Measurements from ENCODE around the gene UNC119.

Gene UNC119

DNA sequence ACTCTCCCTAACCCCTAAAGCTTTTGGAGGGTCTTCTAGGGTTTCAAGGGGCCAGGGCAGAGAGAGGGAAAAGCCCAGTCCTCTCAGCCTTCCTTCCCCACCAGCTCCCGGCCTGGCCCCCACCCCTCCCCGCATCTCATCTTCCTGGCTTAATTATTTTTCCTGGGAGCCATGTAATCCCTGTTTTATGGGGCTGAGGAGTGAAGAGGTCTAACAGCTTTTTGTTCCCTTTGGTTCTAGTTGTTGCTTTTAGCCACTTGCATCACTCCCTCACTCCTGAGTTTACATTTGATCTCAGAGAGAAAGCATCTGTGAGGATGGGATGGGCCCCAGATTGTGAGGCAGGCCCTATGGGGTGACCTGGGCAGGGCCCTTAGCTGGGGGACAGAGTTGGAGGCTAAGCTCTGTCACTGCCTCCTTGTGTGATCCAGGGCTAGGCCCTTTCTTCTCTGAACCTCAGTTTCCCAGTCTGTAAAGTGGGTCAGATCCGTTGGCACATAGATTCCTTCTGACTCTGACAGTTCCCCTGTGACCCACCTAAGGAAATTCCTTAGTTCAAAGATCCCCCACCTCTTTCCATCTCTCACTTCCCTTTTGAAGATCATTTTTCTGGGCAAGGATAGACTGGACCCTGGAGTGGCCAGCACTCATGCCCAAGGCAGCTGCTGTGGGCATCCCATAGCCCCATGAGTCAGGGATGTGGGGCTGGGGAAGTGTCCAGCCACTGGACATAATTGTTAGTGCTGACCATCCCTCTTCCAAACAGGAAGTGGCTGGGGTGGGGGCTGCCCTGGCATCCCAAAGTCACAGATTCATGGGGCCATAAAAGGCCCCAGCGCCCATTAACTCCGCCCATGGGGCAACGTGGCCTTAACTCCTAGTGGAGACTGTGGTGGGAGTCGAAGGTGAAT is 20.1 kb downstream of the UNC119 start:
- POLR2A ChIA-PET (ENCODE audit: low non-redundant PET), result no interaction called here
- DNase-seq (ENCODE audit: low spot score), result no peak
- CTCF ChIA-PET, result no interaction called here
- H3K27ac ChIP-seq, result peak overlapping the region; percentile 68
- TF ChIP-seq, protein P1, sequence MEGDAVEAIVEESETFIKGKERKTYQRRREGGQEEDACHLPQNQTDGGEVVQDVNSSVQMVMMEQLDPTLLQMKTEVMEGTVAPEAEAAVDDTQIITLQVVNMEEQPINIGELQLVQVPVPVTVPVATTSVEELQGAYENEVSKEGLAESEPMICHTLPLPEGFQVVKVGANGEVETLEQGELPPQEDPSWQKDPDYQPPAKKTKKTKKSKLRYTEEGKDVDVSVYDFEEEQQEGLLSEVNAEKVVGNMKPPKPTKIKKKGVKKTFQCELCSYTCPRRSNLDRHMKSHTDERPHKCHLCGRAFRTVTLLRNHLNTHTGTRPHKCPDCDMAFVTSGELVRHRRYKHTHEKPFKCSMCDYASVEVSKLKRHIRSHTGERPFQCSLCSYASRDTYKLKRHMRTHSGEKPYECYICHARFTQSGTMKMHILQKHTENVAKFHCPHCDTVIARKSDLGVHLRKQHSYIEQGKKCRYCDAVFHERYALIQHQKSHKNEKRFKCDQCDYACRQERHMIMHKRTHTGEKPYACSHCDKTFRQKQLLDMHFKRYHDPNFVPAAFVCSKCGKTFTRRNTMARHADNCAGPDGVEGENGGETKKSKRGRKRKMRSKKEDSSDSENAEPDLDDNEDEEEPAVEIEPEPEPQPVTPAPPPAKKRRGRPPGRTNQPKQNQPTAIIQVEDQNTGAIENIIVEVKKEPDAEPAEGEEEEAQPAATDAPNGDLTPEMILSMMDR (conservative IDR thresholded peaks at IDR 0.05; ENCODE audit: low read depth), result no peak

DNA sequence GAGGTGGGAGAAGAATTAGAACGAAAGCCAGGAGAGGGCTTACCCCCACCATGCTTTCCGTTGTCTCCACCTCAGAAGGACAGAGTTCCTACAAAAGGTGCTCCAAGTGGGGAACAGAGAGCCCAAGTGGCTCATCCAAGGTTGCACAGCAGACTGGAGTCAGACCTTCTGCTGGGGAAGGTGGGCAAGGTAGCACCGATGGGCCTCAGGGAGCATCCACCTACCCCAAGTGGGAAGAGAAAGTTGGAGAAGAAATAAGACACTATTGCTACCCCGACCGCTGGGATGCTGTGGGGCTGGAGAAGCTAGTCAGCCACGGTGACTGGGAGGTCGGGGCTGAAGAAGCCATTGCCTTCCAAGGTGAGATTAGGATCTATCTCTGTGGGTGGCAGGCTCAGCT is 21.5 kb downstream of the UNC119 start:
- TF ChIP-seq, protein P1 (conservative IDR thresholded peaks at IDR 0.05; ENCODE audit: low read depth), result no peak
- H3K27ac ChIP-seq, result no peak overlapping the region
- no peak for DNase-seq (ENCODE audit: low spot score)
- ChIA-PET CTCF (no interaction called here), POLR2A (ENCODE audit: low non-redundant PET) (no interaction called here)

DNA sequence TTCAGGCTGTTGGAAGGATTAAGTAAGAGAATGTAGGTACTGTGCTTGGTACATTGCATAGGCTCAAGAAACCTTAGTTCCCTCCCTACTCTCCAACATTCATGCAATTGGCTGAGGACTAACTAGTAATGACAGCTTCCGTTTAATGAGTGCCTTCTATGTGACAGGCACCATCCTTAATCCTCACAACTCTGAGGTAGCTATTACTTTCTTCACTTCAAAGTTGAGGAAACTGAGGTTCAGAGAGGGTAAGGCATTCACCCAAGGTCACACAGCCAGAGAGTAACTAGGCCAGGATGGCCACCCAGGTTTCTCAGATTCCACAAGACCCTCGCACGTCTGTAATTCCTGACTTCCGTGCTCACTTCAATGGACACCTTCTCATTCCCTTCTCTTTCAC is 22.2 kb downstream of the UNC119 start:
- TF ChIP-seq, protein P1 (conservative IDR thresholded peaks at IDR 0.05; ENCODE audit: low read depth), result no peak
- no peak overlapping the region for H3K27ac ChIP-seq
- POLR2A ChIA-PET (ENCODE audit: low non-redundant PET), result no interaction called here
- CTCF ChIA-PET, result no interaction called here
- no peak for DNase-seq (ENCODE audit: low spot score)

DNA sequence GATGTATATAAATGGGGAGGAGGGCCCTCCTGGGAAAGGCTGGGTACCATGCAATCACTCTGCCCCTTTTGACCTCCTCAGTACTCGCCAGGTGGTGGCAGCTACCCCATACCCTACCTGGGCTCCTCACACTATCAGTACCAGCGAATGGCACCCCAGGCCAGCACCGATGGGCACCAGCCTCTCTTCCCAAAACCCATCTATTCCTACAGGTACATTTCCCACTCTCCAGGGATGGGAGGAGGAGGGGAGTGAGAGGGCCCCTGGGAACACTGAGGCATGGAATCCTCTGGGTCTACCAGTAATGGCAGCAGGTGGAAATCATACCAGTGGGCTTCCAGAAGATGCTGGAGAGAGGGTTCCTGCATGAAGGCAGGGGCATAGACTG is 23.4 kb downstream of the UNC119 start:
- DNase-seq (ENCODE audit: low spot score), result no peak
- H3K27ac ChIP-seq, result peak overlapping the region; percentile 80; the same call in 1 of the 2 replicates
- ChIA-PET POLR2A (ENCODE audit: low non-redundant PET) (no interaction called here), CTCF (interaction anchor here (0.6 to 1.6 kb wide), 3 partner anchors 34 to 296 kb away, joined by 3 to 4 read pairs (median 4); no protein-coding TSS in a partner anchor)
- TF ChIP-seq, protein P1 (conservative IDR thresholded peaks at IDR 0.05; ENCODE audit: low read depth), result no peak

DNA sequence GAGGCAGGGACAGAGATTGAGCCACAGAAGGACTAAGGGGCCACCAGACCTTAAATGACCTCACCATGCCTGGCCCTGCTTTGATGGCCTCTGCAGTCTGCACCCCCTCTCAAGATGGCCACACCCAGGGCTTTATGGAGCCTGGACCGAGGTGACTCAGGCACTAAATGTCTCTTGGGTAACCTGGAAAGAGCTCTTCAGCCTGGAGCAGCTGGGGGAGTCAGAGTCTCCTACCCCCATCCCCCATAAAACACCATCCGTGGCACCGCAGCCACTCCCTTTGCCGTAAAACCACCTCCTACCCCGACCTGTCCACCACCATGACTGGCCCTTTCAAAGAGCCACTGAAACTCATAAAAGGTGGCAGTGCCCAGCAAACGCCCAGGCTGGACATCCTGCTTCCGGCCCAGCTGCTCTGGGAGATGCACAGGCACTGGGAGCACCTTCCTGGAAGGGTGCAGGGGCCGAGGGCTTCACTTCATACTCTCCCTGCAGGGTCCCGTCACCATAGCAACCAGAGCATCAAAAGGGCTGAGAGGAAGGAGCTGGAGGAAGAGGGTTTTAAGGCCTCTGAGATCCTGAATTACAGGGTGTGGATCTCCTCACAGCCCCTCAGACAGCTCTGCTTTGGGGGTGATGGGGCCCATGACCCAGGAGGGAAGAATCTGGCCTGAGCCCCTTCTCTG is 24.0 kb downstream of the UNC119 start:
- POLR2A ChIA-PET (ENCODE audit: low non-redundant PET), result interaction anchor here (1.0 kb wide), 1 partner anchor 22 kb away, joined by 8 read pairs; the partner anchor contains the start of gene FOXN1
- TF ChIP-seq, protein P1 (conservative IDR thresholded peaks at IDR 0.05; ENCODE audit: low read depth), result no peak
- CTCF ChIA-PET, result interaction anchor here (1.1 to 1.6 kb wide), 2 partner anchors 34 to 295 kb away, joined by 3 to 4 read pairs; no protein-coding TSS in a partner anchor
- DNase-seq (ENCODE audit: low spot score), result peak; percentile 49
- H3K27ac ChIP-seq, result peak overlapping the region; percentile 80

DNA sequence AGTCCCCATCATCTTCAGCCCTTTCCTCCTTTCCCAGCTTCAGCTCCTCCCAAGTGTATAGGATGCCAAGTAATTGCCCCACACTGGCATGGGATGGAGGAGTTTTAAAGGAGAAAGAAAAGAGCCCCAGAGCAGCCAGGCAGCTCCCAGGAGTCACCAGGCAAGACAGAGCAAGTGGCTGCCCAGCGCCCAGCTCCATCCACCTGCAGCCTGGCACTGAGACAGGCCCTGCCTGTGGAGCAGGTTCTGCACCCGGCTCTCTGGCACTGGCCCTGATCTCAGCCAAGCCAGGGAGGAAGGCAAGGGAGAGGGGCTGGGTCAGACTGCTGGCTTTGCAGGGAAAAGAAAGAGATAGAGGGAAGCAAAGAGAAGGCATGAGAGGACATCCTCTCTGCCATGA is 24.6 kb downstream of the UNC119 start:
- ChIA-PET POLR2A (ENCODE audit: low non-redundant PET) (interaction anchor here (1.0 kb wide), 1 partner anchor 21 kb away, joined by 8 read pairs; the partner anchor contains the start of gene FOXN1), CTCF (interaction anchor here (1.6 kb wide), 1 partner anchor 33 kb away, joined by 4 read pairs; no protein-coding TSS in a partner anchor)
- TF ChIP-seq, protein P1 (conservative IDR thresholded peaks at IDR 0.05; ENCODE audit: low read depth), result no peak
- DNase-seq (ENCODE audit: low spot score), result peak; percentile 50
- H3K27ac ChIP-seq, result peak overlapping the region; percentile 80
